Keratinocyte (primary cell): ENCODE measurements around the gene BANF2. TPM values are rescaled to one million over a fixed set of nuclear protein-coding genes. Genes with fewer than 3 reads are reported as not detected.
A peak's percentile ranks its signal among the peaks of the same experiment; 100 is the strongest.

Source experiments
- DNase-seq: peaks from one replicate; pipeline ENCODE4 v3.0.0-alpha.2; 2011; ENCODE audit warnings: low read depth, missing footprints, low spot score
- FAIRE-seq: peaks from 2 replicates; lab custom pipeline; 2011; peaks lifted over from hg19 to GRCh38; lab: Jason Lieb, UNC
- H2AFZ ChIP-seq: 2 replicates; pipeline ENCODE4 v1.6.0; 2012; ENCODE audit warnings: low read length, control low read depth, inconsistent platforms; ENCODE audit not compliant: control insufficient read depth
- H3K27ac ChIP-seq: 2 replicates; pipeline ENCODE4 v1.5.1; 2011; ENCODE audit warnings: low read length; ENCODE audit not compliant: control insufficient read depth, insufficient read depth
- H3K27me3 ChIP-seq: 3 replicates; pipeline ENCODE4 v1.6.0; 2011; ENCODE audit warnings: low read length; ENCODE audit not compliant: control insufficient read depth, insufficient read depth; ENCODE audit errors: extremely low read depth
- H3K36me3 ChIP-seq, 2 experiments: 2 replicates in 1 of 2; 3 replicates in 1 of 2; pipeline ENCODE4 v1.5.1; 2011; ENCODE audit warnings: low read length in 2 of 2, mild to moderate bottlenecking in 1 of 2; ENCODE audit not compliant: control insufficient read depth in 2 of 2, insufficient read depth in 2 of 2; ENCODE audit errors: extremely low read depth in 1 of 2
- H3K4me1 ChIP-seq: 3 replicates; pipeline ENCODE4 v1.5.1; 2011; ENCODE audit warnings: low read length; ENCODE audit not compliant: control insufficient read depth, insufficient read depth; ENCODE audit errors: extremely low read depth
- H3K4me2 ChIP-seq: 3 replicates; pipeline ENCODE4 v1.6.0; 2011; ENCODE audit warnings: low read depth, low read length; ENCODE audit not compliant: control insufficient read depth, insufficient read depth; ENCODE audit errors: extremely low read depth
- H3K4me3 ChIP-seq, 3 experiments: fragments of 200-600 bp in 1 of 3; sonication (generic) in 1 of 3; 2 replicates in 2 of 3; 3 replicates in 1 of 3; pipeline ENCODE4 v1.5.1; 2011 to 2016; ENCODE audit warnings: low read length in 3 of 3, mild to moderate bottlenecking in 3 of 3, control low read depth in 2 of 3, inconsistent platforms in 1 of 3, low read depth in 1 of 3, mixed read lengths in 1 of 3, mixed run types in 1 of 3, moderate library complexity in 1 of 3; ENCODE audit not compliant: control insufficient read depth in 2 of 3, insufficient read depth in 2 of 3; ENCODE audit errors: extremely low read depth in 1 of 3
- H3K79me2 ChIP-seq: 2 replicates; pipeline ENCODE4 v1.6.0; 2012; ENCODE audit warnings: low read length; ENCODE audit not compliant: control insufficient read depth, insufficient read depth
- H3K9ac ChIP-seq: 3 replicates; pipeline ENCODE4 v1.6.0; 2011; ENCODE audit warnings: low read length; ENCODE audit not compliant: control insufficient read depth, insufficient read depth; ENCODE audit errors: extremely low read depth
- H3K9me1 ChIP-seq: 3 replicates; pipeline ENCODE4 v1.6.0; 2011; ENCODE audit warnings: low read length; ENCODE audit not compliant: control insufficient read depth, insufficient read depth; ENCODE audit errors: extremely low read depth
- H3K9me3 ChIP-seq: 2 replicates; pipeline ENCODE4 v1.5.1; 2012; ENCODE audit warnings: low read depth, low read length; ENCODE audit not compliant: control insufficient read depth
- H4K20me1 ChIP-seq: 3 replicates; pipeline ENCODE4 v1.6.0; 2011; ENCODE audit warnings: low read length; ENCODE audit not compliant: control insufficient read depth, insufficient read depth; ENCODE audit errors: extremely low read depth
- EZH2 ChIP-seq: IDR thresholded peaks from one replicate; pipeline ENCODE4 v1.6.1; 2012; ENCODE audit warnings: inconsistent platforms, mild to moderate bottlenecking, low read length, moderate library complexity
- dilution Hi-C: fragments of 300-500 bp; cut with MboI; formaldehyde crosslinking; loops from one replicate; pipeline ENCODE4 v1.7.0; 2020; ENCODE audit warnings: low sequenced_read_pairs; ENCODE audit not compliant: extremely low pct_ligation_motif_present
- polyA plus RNA-seq, 5 experiments: library from polyadenylated mRNA; depleted of rRNA in 3 of 5; stranded (reverse) in 3 of 5; stranded (forward) in 1 of 5; unstranded in 1 of 5; fragments of >200 nt; gene quantifications; 1 replicate in 1 of 5; 2 replicates in 3 of 5; 3 replicates in 1 of 5; pipeline versions ENCODE4 v1.2.1 to v1.2.3, GENCODE V29; 2011 to 2012; ENCODE audit warnings: missing spikeins in 2 of 5, low read depth in 1 of 5, low replicate concordance in 1 of 5
- TF ChIP-seq, protein P1 (sequence below), 3 experiments: IDR thresholded peaks in 1 of 3; conservative IDR thresholded peaks in 1 of 3; optimal IDR thresholded peaks in 1 of 3; 2 replicates in 2 of 3; 3 replicates in 1 of 3; pipeline versions ENCODE3 to v1.5.1; 2011; ENCODE audit warnings: low read length in 3 of 3, mild to moderate bottlenecking in 3 of 3, moderate library complexity in 2 of 3, control low read depth in 1 of 3, inconsistent platforms in 1 of 3; ENCODE audit not compliant: insufficient read depth in 2 of 3; ENCODE audit errors: extremely low read depth in 1 of 3

The BANF2 gene
- polyA plus RNA-seq, 1 donor (not counting 4 experiments of a cell fraction or from before 2014, with no cell fraction given) = not detected

DNA sequence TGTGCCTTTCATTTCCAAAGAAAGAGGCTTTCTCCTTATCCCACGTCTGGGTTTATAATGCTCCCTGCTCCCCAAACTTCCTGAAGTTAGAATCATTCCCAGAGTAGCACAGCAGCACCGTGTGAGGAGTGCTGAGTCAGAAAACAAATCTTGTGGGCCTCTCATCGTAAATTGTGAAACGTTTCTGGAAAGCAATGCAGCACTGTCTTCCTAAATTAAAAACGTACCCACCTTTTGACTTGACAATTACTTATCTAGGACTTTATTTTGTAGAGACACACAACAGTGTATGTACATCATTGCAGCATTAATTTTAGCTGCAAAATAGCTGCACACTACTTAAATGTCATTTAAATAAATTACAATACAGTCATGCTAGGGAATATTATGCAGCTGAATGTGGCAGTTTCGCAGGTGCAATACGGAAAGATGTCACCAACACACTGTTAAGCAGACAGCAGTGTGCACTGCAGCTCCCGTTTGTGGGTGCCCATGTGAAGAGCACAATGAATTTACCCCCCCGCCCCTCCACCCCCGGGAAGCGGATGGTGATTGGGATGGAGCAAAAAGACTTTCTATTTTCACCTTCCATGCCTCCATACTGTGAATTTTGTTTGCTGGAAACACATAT lies 48.5 kb upstream of the BANF2 start:
- Histone ChIP-seq H3K4me3 (no peak overlapping the region), H3K36me3 (peaks cover 16 to 23% of the 10 kb centered on the region in 2 experiments), H3K27me3 (no peaks in the 10 kb centered on the region), H3K4me1 (peaks cover 2% of the 10 kb centered on the region), H3K9me3 (no peaks in the 10 kb centered on the region), H2AFZ (no peak overlapping the region), H3K27ac (no peak overlapping the region), H3K9ac (no peak overlapping the region), H4K20me1 (peaks cover 3% of the 10 kb centered on the region), H3K79me2 (peaks cover 59% of the 10 kb centered on the region), H3K9me1 (peaks cover 2% of the 10 kb centered on the region), H3K4me2 (no peak overlapping the region)
- FAIRE-seq (no peak), DNase-seq (no peak)
- TF ChIP-seq EZH2 = no peak
- TF ChIP-seq, protein P1, sequence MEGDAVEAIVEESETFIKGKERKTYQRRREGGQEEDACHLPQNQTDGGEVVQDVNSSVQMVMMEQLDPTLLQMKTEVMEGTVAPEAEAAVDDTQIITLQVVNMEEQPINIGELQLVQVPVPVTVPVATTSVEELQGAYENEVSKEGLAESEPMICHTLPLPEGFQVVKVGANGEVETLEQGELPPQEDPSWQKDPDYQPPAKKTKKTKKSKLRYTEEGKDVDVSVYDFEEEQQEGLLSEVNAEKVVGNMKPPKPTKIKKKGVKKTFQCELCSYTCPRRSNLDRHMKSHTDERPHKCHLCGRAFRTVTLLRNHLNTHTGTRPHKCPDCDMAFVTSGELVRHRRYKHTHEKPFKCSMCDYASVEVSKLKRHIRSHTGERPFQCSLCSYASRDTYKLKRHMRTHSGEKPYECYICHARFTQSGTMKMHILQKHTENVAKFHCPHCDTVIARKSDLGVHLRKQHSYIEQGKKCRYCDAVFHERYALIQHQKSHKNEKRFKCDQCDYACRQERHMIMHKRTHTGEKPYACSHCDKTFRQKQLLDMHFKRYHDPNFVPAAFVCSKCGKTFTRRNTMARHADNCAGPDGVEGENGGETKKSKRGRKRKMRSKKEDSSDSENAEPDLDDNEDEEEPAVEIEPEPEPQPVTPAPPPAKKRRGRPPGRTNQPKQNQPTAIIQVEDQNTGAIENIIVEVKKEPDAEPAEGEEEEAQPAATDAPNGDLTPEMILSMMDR (optimal IDR thresholded peaks at IDR 0.05 in 1 of 3, IDR thresholded peaks at IDR 0.05 in 1 of 3, conservative IDR thresholded peaks at IDR 0.05 in 1 of 3; ENCODE audit: extremely low read depth in 1 of 3, insufficient read depth in 2 of 3, low read length in 3 of 3) = no peak
- dilution Hi-C loops = no loop called here

DNA sequence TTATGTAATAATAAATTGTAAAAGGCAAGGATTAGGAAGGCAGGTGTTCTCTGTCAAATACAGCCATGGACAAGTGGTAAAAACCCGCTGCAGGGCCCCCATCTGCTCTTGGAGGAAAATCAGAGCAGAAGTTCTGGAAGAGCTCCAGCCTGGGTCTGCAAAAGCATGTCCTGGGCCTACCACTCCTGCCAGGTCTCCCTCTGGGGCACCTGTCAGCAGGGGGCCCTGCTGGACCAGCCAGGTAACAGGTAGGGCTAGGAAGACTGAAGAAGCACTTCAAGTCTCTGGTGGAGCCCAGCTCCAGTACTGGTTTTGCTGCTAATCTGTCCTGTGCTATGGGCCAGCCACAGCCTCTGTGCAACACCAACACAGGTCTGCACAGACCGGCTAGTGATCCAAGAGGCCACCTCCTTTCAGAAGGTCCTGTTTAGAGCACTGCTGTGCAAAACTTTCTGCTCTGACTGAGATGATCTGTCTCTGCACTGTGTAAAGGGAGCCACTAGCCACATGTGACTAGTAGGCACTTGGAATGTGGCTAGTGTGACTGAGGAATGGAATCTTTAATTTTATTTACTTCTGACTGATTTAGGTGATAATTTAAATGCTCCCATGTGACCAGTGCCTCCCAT lies 47.9 kb upstream of the BANF2 start:
- FAIRE-seq (no peak), DNase-seq (no peak)
- dilution Hi-C loops = no loop called here
- Histone ChIP-seq H3K27ac (no peak overlapping the region), H4K20me1 (peaks cover 3% of the 10 kb centered on the region), H3K79me2 (peaks cover 57% of the 10 kb centered on the region), H3K4me2 (no peak overlapping the region), H3K4me1 (peaks cover 2% of the 10 kb centered on the region), H3K9me1 (peaks cover 2% of the 10 kb centered on the region), H3K36me3 (peaks cover 20 to 23% of the 10 kb centered on the region in 2 experiments), H2AFZ (no peak overlapping the region), H3K9me3 (no peaks in the 10 kb centered on the region), H3K9ac (no peak overlapping the region), H3K4me3 (no peak overlapping the region), H3K27me3 (no peaks in the 10 kb centered on the region)
- TF ChIP-seq, protein P1 (optimal IDR thresholded peaks at IDR 0.05 in 1 of 3, IDR thresholded peaks at IDR 0.05 in 1 of 3, conservative IDR thresholded peaks at IDR 0.05 in 1 of 3; ENCODE audit: extremely low read depth in 1 of 3, insufficient read depth in 2 of 3, low read length in 3 of 3) = peak in 2 of 3 experiments; percentile 14 to 32
- no peak for TF ChIP-seq EZH2
